Sigmoid colon (tissue), 4 donors: ENCODE results near the gene HOXB6.

Experiments used
- EP300 ChIP-seq, 4 donors: sonication (generic); formaldehyde crosslinking; IDR thresholded peaks; one replicate each; pipeline ENCODE4 v1.6.1; 2017; ENCODE audit warnings: antibody characterized with exemption in 4 of 4
- POLR2AphosphoS5 ChIP-seq, 4 donors: sonication (generic); formaldehyde crosslinking; IDR thresholded peaks; one replicate each; pipeline ENCODE4 v1.6.1; 2017; ENCODE audit warnings: antibody characterized with exemption in 4 of 4
- TF ChIP-seq, protein P1 (sequence below), 4 experiments: fragments of 450-650 bp in 3 of 4; fragments of 200-600 bp in 1 of 4; IDR thresholded peaks; one replicate each; pipeline ENCODE4 v1.5.1; 2016 to 2019; ENCODE audit warnings: antibody characterized with exemption in 4 of 4, mild to moderate bottlenecking in 3 of 4, moderate library complexity in 2 of 4

- TF ChIP-seq EP300 (IDR thresholded peaks at IDR 0.05) (no peak), POLR2AphosphoS5 (IDR thresholded peaks at IDR 0.05) (no peak)
- TF ChIP-seq, protein P1, sequence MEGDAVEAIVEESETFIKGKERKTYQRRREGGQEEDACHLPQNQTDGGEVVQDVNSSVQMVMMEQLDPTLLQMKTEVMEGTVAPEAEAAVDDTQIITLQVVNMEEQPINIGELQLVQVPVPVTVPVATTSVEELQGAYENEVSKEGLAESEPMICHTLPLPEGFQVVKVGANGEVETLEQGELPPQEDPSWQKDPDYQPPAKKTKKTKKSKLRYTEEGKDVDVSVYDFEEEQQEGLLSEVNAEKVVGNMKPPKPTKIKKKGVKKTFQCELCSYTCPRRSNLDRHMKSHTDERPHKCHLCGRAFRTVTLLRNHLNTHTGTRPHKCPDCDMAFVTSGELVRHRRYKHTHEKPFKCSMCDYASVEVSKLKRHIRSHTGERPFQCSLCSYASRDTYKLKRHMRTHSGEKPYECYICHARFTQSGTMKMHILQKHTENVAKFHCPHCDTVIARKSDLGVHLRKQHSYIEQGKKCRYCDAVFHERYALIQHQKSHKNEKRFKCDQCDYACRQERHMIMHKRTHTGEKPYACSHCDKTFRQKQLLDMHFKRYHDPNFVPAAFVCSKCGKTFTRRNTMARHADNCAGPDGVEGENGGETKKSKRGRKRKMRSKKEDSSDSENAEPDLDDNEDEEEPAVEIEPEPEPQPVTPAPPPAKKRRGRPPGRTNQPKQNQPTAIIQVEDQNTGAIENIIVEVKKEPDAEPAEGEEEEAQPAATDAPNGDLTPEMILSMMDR (IDR thresholded peaks at IDR 0.05): no peak
These were observed 45.0 kb upstream of the HOXB6 start for GRCh38 chr17:48649741-48650140.
